Mesenchymal stem cell (in vitro differentiated cells and primary cell): ENCODE data around the gene SEC24C.
"Not testable (repeated sequence)": the region's sequence is repeated elsewhere in the genome, so short reads cannot be mapped to it uniquely, and the experiment has no call there.

Experiments used
- DNase-seq: peaks from one replicate; pipeline ENCODE4 v3.0.0-alpha.2; 2013
- H2AFZ ChIP-seq: one replicate; pipeline ENCODE4 v1.6.1; 2013; ENCODE audit warnings: low read depth, mild to moderate bottlenecking, control low read depth, inconsistent platforms, low read length, moderate library complexity
- H2AK5ac ChIP-seq: 2 replicates; pipeline ENCODE4 v1.6.1; 2013; ENCODE audit warnings: low read length, moderate library complexity, mild to moderate bottlenecking, inconsistent platforms; ENCODE audit not compliant: severe bottlenecking
- H2BK120ac ChIP-seq: one replicate; pipeline ENCODE4 v1.6.1; 2013; ENCODE audit warnings: low read depth, mild to moderate bottlenecking, inconsistent platforms, low read length, moderate library complexity
- H2BK12ac ChIP-seq, 2 experiments: one replicate each; pipeline ENCODE4 v1.6.1; 2013; ENCODE audit warnings: inconsistent platforms in 2 of 2, low read length in 2 of 2, mild to moderate bottlenecking in 2 of 2, moderate library complexity in 2 of 2, control low read depth in 1 of 2
- H2BK15ac ChIP-seq: one replicate; pipeline ENCODE4 v1.6.1; 2013; ENCODE audit warnings: mild to moderate bottlenecking, low read depth, inconsistent platforms; ENCODE audit not compliant: poor library complexity, severe bottlenecking
- H2BK5ac ChIP-seq: 2 replicates; pipeline ENCODE4 v1.6.1; 2013; ENCODE audit warnings: low read depth, mild to moderate bottlenecking, low read length, control low read depth, inconsistent platforms; ENCODE audit not compliant: poor library complexity, severe bottlenecking
- H3K14ac ChIP-seq, 2 experiments: one replicate each; pipeline ENCODE4 v1.6.1; 2013; ENCODE audit warnings: inconsistent platforms in 2 of 2, low read length in 2 of 2, control low read depth in 1 of 2, mild to moderate bottlenecking in 1 of 2, moderate library complexity in 1 of 2
- H3K18ac ChIP-seq, 2 experiments: one replicate each; pipeline ENCODE4 v1.6.1; 2013; ENCODE audit warnings: inconsistent platforms in 2 of 2, low read length in 2 of 2, control low read depth in 1 of 2, low read depth in 1 of 2, mild to moderate bottlenecking in 1 of 2
- H3K23ac ChIP-seq, 2 experiments: one replicate each; pipeline ENCODE4 v1.6.1; 2013; ENCODE audit warnings: inconsistent platforms in 2 of 2, low read length in 2 of 2, mild to moderate bottlenecking in 2 of 2, moderate library complexity in 2 of 2, control low read depth in 1 of 2
- H3K27ac ChIP-seq: 2 replicates; pipeline ENCODE4 v1.5.1; 2013; ENCODE audit warnings: mild to moderate bottlenecking, moderate library complexity, low read length, control low read depth, inconsistent platforms; ENCODE audit not compliant: poor library complexity, severe bottlenecking
- H3K27me3 ChIP-seq, 2 experiments: 2 replicates each; pipeline versions ENCODE4 v1.6.1 to v1.7.0; 2013; ENCODE audit warnings: low read length in 2 of 2, mild to moderate bottlenecking in 2 of 2, moderate library complexity in 2 of 2, control low read depth in 1 of 2, inconsistent platforms in 1 of 2; ENCODE audit not compliant: control insufficient read depth in 1 of 2, insufficient read depth in 1 of 2
- H3K36me3 ChIP-seq, 2 experiments: 2 replicates each; pipeline versions ENCODE4 v1.6.1 to v1.7.0; 2013; ENCODE audit warnings: low read length in 2 of 2, control low read depth in 1 of 2, inconsistent platforms in 1 of 2, low read depth in 1 of 2, mild to moderate bottlenecking in 1 of 2; ENCODE audit not compliant: insufficient read depth in 2 of 2, control insufficient read depth in 1 of 2
- H3K4ac ChIP-seq, 2 experiments: one replicate each; pipeline ENCODE4 v1.6.1; 2013; ENCODE audit warnings: inconsistent platforms in 2 of 2, low read length in 2 of 2, mild to moderate bottlenecking in 2 of 2, moderate library complexity in 2 of 2, control low read depth in 1 of 2, low read depth in 1 of 2
- H3K4me1 ChIP-seq: 2 replicates; pipeline ENCODE4 v1.6.1; 2013; ENCODE audit warnings: low read depth, low read length, control low read depth; ENCODE audit not compliant: control insufficient read depth, insufficient read depth
- H3K4me2 ChIP-seq: 2 replicates; pipeline ENCODE4 v1.6.1; 2013; ENCODE audit warnings: low read length, mild to moderate bottlenecking, inconsistent platforms; ENCODE audit not compliant: poor library complexity, severe bottlenecking
- H3K4me3 ChIP-seq, 2 experiments: 2 replicates each; pipeline versions ENCODE4 v1.5.1 to v1.7.0; 2013; ENCODE audit warnings: low read length in 2 of 2, mild to moderate bottlenecking in 2 of 2, control low read depth in 1 of 2, low read depth in 1 of 2; ENCODE audit not compliant: insufficient read depth in 1 of 2
- H3K79me1 ChIP-seq: replicated peaks from 2 replicates; pipeline ENCODE4 v1.6.1; 2013; ENCODE audit warnings: mild to moderate bottlenecking, control low read depth, low read length, inconsistent platforms; ENCODE audit not compliant: poor library complexity, severe bottlenecking
- H3K9ac ChIP-seq: 2 replicates; pipeline ENCODE4 v1.7.0; 2013; ENCODE audit warnings: mild to moderate bottlenecking, low read length, moderate library complexity
- H3K9me3 ChIP-seq: 2 replicates; pipeline ENCODE4 v1.7.0; 2013; ENCODE audit warnings: mild to moderate bottlenecking, low read length; ENCODE audit not compliant: control insufficient read depth
- H4K8ac ChIP-seq: one replicate; pipeline ENCODE4 v1.6.1; 2013; ENCODE audit warnings: inconsistent platforms, mild to moderate bottlenecking, low read length, moderate library complexity
- H4K91ac ChIP-seq: one replicate; pipeline ENCODE4 v1.6.1; 2013; ENCODE audit warnings: mild to moderate bottlenecking, low read length, inconsistent platforms
- WGBS: methylation state at CpG from one replicate; pipeline ENCODE4 v1.1.7; 2013; ENCODE audit warnings: mixed read lengths; 5-methylcytosine and 5-hydroxymethylcytosine counted together

Gene SEC24C

DNA sequence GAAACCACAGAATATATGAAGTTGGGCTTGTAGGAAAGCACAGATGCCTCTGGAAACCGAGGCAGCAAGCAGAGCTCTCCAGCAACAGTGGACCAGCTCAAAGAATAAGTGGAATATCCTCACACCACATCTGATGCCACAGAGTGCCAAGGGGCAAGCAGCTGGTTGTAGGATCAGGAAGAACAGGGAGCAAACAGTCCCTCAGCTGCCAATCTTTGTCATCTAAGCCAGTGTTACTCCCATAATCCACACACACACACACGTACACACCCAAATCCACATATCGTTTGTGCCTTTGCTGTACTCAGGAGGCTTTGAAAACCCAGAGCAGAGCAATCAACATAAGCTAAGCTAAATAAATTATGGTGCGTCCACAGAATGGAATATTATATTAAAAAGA, 20.7 kb upstream of the SEC24C start:
- WGBS = 67% methylated on average over 3 of the region's 4 CpGs
- H4K8ac ChIP-seq = no peak overlapping the region
- no peak overlapping the region for H3K27ac ChIP-seq
- no peak overlapping the region for H2AFZ ChIP-seq
- H3K27me3 ChIP-seq = no peaks in the 10 kb centered on the region
- H2AK5ac ChIP-seq = no peak overlapping the region
- no peak overlapping the region for H3K18ac ChIP-seq
- H2BK120ac ChIP-seq = no peak overlapping the region
- no peak overlapping the region for H3K23ac ChIP-seq
- peaks cover 23 to 92% of the 10 kb centered on the region in 2 experiments for H3K36me3 ChIP-seq
- H3K4me1 ChIP-seq = no peaks in the 10 kb centered on the region
- no peak overlapping the region for H3K4me3 ChIP-seq
- H3K14ac ChIP-seq = no peak overlapping the region
- no peak overlapping the region for H2BK15ac ChIP-seq
- no peak overlapping the region for H2BK5ac ChIP-seq
- H3K79me1 ChIP-seq = peaks cover 16% of the 10 kb centered on the region
- H2BK12ac ChIP-seq = no peak overlapping the region
- no peak overlapping the region for H3K9ac ChIP-seq
- H3K4me2 ChIP-seq = no peak overlapping the region
- H3K4ac ChIP-seq = no peak overlapping the region
- H4K91ac ChIP-seq = no peak overlapping the region
- H3K9me3 ChIP-seq = no peaks in the 10 kb centered on the region
- DNase-seq = no peak

DNA sequence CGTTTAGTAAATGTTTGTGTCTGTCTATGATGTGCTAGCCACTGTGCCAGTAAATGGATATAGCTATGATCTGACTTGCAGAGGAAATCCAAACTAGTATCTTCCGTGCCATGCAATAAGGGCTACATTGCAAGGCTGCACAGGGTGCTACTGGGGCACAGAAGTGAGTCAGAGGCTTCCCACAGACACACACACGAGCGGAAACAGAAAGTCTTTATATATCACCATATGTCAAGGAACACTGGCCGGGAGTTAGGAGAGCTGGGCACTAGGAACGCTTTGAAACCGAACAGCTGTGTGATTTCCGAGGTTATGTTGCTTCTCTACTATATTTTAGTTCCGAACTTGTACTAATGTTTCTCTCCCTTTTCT, 14.4 kb upstream of the SEC24C start:
- not testable (repeated sequence) for H4K91ac ChIP-seq, H2AFZ ChIP-seq, H2BK15ac ChIP-seq, H3K23ac ChIP-seq, H3K18ac ChIP-seq, H2BK120ac ChIP-seq, H3K4ac ChIP-seq, H3K14ac ChIP-seq, H3K27me3 ChIP-seq, H2BK12ac ChIP-seq, H4K8ac ChIP-seq, H2AK5ac ChIP-seq, H2BK5ac ChIP-seq, H3K9me3 ChIP-seq
- peaks cover 15% of the 10 kb centered on the region for H3K4me1 ChIP-seq
- H3K4me3 ChIP-seq = peak overlapping the region; percentile 84 to 99
- peaks cover 25% of the 10 kb centered on the region for H3K79me1 ChIP-seq
- H3K4me2 ChIP-seq = peak overlapping the region; percentile 88
- 0% methylated on average over 2 of the region's 9 CpGs for WGBS
- H3K9ac ChIP-seq = peak overlapping the region; percentile 96
- peaks cover 43 to 52% of the 10 kb centered on the region in 2 experiments for H3K36me3 ChIP-seq
- H3K27ac ChIP-seq = peak overlapping the region; percentile 86
- peak; percentile 88 for DNase-seq

DNA sequence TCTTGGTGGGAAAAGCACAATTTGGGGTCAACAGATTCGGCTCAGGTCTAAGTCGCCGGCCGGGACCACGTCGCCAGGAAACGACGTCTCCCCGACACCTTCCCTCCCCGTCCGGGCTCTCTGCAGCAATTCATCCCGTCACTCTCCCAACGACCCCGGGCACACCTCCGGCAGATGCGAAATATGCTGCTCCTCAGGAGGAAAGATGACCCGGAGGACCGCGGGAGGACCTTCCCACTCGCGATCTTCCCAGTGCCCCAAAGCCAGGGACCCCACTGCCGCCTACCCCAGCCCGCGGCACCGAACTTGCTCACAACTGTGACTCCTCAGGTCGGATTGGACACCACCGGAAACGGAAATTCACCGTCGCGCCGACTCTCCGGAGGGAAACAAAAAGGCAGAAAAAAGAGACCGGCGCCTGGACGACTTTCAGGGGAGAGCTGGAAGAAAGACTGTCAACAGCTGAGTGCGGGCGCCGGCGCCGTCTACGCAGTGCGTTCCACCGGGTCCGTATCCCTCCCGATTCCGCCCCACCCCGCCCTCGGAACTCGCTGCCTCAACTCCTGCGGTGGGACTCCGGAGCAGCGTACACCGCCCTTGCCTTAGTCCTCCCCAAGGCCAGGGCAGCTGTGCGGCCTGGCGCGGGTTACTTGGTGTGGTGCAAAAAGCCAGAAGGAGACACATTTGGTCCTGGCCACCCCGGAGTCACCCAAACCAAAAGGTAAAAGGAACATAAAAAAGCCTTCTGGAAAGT, 13.8 kb upstream of the SEC24C start:
- H2BK120ac ChIP-seq = no peak overlapping the region
- peak overlapping the region; percentile 34 for H4K91ac ChIP-seq
- H2BK12ac ChIP-seq = no peak overlapping the region
- H3K27ac ChIP-seq = peak overlapping the region; percentile 86
- peak overlapping the region; percentile 96 for H3K9ac ChIP-seq
- peak overlapping the region; percentile 58 for H3K4me2 ChIP-seq
- H3K79me1 ChIP-seq = peaks cover 26% of the 10 kb centered on the region
- peak overlapping the region in 1 of 2 experiments; percentile 95 for H3K14ac ChIP-seq
- H3K18ac ChIP-seq = peak overlapping the region; percentile 48 to 93
- peak overlapping the region; percentile 87 for H2AFZ ChIP-seq
- H2AK5ac ChIP-seq = no peak overlapping the region
- no peaks in the 10 kb centered on the region for H3K27me3 ChIP-seq
- H3K4ac ChIP-seq = peak overlapping the region; percentile 59 to 95
- under 1% methylated on average over 55 of the region's 58 CpGs for WGBS
- H3K9me3 ChIP-seq = no peaks in the 10 kb centered on the region
- peak overlapping the region; percentile 86 for H4K8ac ChIP-seq
- H2BK5ac ChIP-seq = no peak overlapping the region
- DNase-seq = peak; percentile 96
- H2BK15ac ChIP-seq = peak overlapping the region; percentile 21
- H3K36me3 ChIP-seq = peaks cover 46% of the 10 kb centered on the region in 2 experiments
- H3K23ac ChIP-seq = no peak overlapping the region
- peak overlapping the region; percentile 84 to 99 for H3K4me3 ChIP-seq
- peaks cover 16% of the 10 kb centered on the region for H3K4me1 ChIP-seq

DNA sequence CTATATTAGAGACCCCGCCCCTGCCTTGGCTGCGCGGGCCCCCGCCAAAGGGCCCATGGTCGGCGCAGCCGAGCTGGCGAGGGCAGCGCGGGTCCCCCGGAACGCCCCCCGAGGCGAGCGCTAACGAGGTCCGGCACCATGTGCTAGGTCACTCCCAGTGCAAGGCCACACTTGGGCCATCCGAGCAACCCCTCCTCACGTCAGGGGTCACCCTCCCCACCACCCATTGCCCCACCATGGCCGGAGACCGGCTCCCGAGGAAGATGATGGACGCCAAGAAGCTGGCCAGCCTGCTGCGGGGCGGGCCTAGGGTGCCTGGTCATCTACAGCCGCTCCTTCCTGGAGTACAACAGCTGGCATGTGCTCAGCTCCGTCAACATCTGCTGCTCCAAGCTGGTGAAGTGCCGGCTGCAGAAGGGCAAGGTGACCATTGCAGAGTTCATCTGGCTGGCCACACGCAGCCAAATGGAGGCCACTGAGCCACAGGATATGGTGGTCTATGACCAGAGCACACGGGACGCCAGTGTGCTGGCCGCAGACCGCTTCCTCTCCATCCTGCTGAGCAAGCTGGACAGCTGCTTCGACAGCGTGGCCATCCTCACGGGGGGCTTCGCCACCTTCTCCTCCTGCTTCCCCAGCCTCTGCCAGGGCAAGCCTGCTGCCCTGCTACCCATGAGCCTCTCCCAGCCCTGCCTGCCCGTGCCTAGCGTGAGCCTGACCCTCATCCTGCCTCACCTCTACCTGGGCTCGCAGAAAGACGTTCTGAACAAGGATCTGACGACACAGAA, 12.4 kb upstream of the SEC24C start:
- H3K27ac ChIP-seq = no peak overlapping the region
- H3K27me3 ChIP-seq = no peaks in the 10 kb centered on the region
- no peak overlapping the region for H3K18ac ChIP-seq
- H2AK5ac ChIP-seq = no peak overlapping the region
- no peak overlapping the region for H3K4ac ChIP-seq
- H3K4me3 ChIP-seq = peak overlapping the region in 1 of 2 experiments; percentile 99
- no peak overlapping the region for H2AFZ ChIP-seq
- peaks cover 21% of the 10 kb centered on the region for H3K79me1 ChIP-seq
- no peak for DNase-seq
- H3K14ac ChIP-seq = no peak overlapping the region
- WGBS = 96% methylated on average over 41 of the region's 42 CpGs
- peak overlapping the region; percentile 24 for H3K4me2 ChIP-seq
- H2BK5ac ChIP-seq = no peak overlapping the region
- H3K36me3 ChIP-seq = peaks cover 32 to 41% of the 10 kb centered on the region in 2 experiments
- H3K9me3 ChIP-seq = no peaks in the 10 kb centered on the region
- no peak overlapping the region for H2BK15ac ChIP-seq
- H3K4me1 ChIP-seq = peaks cover 16% of the 10 kb centered on the region
- H4K91ac ChIP-seq = peak overlapping the region; percentile 11
- H3K23ac ChIP-seq = no peak overlapping the region
- no peak overlapping the region for H4K8ac ChIP-seq
- peak overlapping the region; percentile 96 for H3K9ac ChIP-seq
- no peak overlapping the region for H2BK120ac ChIP-seq
- no peak overlapping the region for H2BK12ac ChIP-seq
